IMR-90 (cell line): ENCODE data around the gene NCOA3. TPM values are rescaled to one million over a fixed set of nuclear protein-coding genes. Genes with fewer than 3 reads are reported as not detected.

Experiments
- ATAC-seq: fragments of 200-7000 bp; cut with Tn5 transposase; 2 replicates; pipeline ENCODE4 v1.9.1; 2020; ENCODE audit warnings: low read depth, mild to moderate bottlenecking, moderate library complexity
- BruUV-seq: library from RNA; stranded (reverse); fragments of 400-500 nt; replicated peaks from 2 replicates; lab custom pipeline; 2021; lab: Mats Ljungman, UMichigan
- CTCF ChIA-PET: fragments of 300-600 bp; formaldehyde crosslinking; extraction: SDS; loops from one replicate; lab custom pipeline; 2021; ENCODE audit warnings: antibody characterized with exemption; lab: Yijun Ruan, JAX
- POLR2A ChIA-PET: fragments of 300-600 bp; sonication (Branson Sonifier 250); formaldehyde crosslinking; loops from one replicate; lab custom pipeline; 2022; ENCODE audit warnings: antibody characterized with exemption; ENCODE audit not compliant: unreplicated experiment; lab: Charles Lee
- DNase-seq: peaks from one replicate; pipeline ENCODE4 v3.0.0; 2013
- H2AFZ ChIP-seq: replicated peaks from 2 replicates; pipeline ENCODE3; 2013; ENCODE audit warnings: low read length, mild to moderate bottlenecking; ENCODE audit not compliant: poor library complexity
- H2AK5ac ChIP-seq: 2 replicates; pipeline ENCODE4 v1.6.1; 2013; ENCODE audit warnings: low read depth, low read length, inconsistent platforms
- H2AK9ac ChIP-seq: replicated peaks from 2 replicates; pipeline ENCODE3; 2013; ENCODE audit warnings: mild to moderate bottlenecking, low read depth, low read length, moderate library complexity; ENCODE audit not compliant: poor library complexity
- H2BK120ac ChIP-seq: 2 replicates; pipeline ENCODE4 v1.6.1; 2013; ENCODE audit warnings: low read depth, low read length, inconsistent platforms
- H2BK15ac ChIP-seq: 3 replicates; pipeline ENCODE4 v1.6.1; 2013; ENCODE audit warnings: low read depth, low read length, inconsistent platforms
- H2BK20ac ChIP-seq: 2 replicates; pipeline ENCODE4 v1.6.1; 2013; ENCODE audit warnings: low read depth, mild to moderate bottlenecking, inconsistent platforms, low read length, moderate library complexity
- H2BK5ac ChIP-seq: 2 replicates; pipeline ENCODE4 v1.6.1; 2013; ENCODE audit warnings: mild to moderate bottlenecking, low read depth, low read length, inconsistent platforms; ENCODE audit not compliant: poor library complexity, severe bottlenecking
- H3K14ac ChIP-seq: replicated peaks from 2 replicates; pipeline ENCODE4 v1.6.1; 2013; ENCODE audit warnings: low read depth, low read length, inconsistent platforms
- H3K18ac ChIP-seq: 2 replicates; pipeline ENCODE4 v1.6.1; 2013; ENCODE audit warnings: low read depth, low read length, control low read depth
- H3K23ac ChIP-seq: 2 replicates; pipeline ENCODE4 v1.6.1; 2013; ENCODE audit warnings: low read depth, low read length, inconsistent platforms
- H3K27ac ChIP-seq: 2 replicates; pipeline ENCODE4 v1.5.1; 2013; ENCODE audit warnings: mild to moderate bottlenecking, control low read depth, low read length; ENCODE audit not compliant: insufficient read depth
- H3K27me3 ChIP-seq: 2 replicates; pipeline ENCODE4 v1.6.1; 2013; ENCODE audit warnings: low read length; ENCODE audit not compliant: control insufficient read depth, insufficient read depth
- H3K36me3 ChIP-seq: 2 replicates; pipeline ENCODE4 v1.6.1; 2013; ENCODE audit warnings: low read length, mixed read lengths; ENCODE audit not compliant: control insufficient read depth, insufficient read depth
- H3K4ac ChIP-seq: 2 replicates; pipeline ENCODE4 v1.6.1; 2013; ENCODE audit warnings: low read depth, low read length, inconsistent platforms
- H3K4me1 ChIP-seq: 2 replicates; pipeline ENCODE4 v1.6.1; 2013; ENCODE audit warnings: low read length, mixed read lengths; ENCODE audit not compliant: control insufficient read depth, insufficient read depth
- H3K4me2 ChIP-seq: 2 replicates; pipeline ENCODE4 v1.6.1; 2013; ENCODE audit warnings: low read depth, mild to moderate bottlenecking, control low read depth, low read length, moderate library complexity
- H3K4me3 ChIP-seq: 2 replicates; pipeline ENCODE4 v1.5.1; 2013; ENCODE audit warnings: low read depth, mild to moderate bottlenecking, control low read depth, low read length, moderate library complexity; ENCODE audit not compliant: insufficient read depth
- H3K56ac ChIP-seq: 2 replicates; pipeline ENCODE4 v1.6.1; 2013; ENCODE audit warnings: low read length, inconsistent platforms; ENCODE audit not compliant: insufficient read depth; ENCODE audit errors: extremely low read depth
- H3K79me1 ChIP-seq, 2 experiments: 2 replicates each; pipeline ENCODE4 v1.6.1; 2013; ENCODE audit warnings: low read length in 2 of 2, inconsistent platforms in 1 of 2, low read depth in 1 of 2
- H3K9ac ChIP-seq: 2 replicates; pipeline ENCODE4 v1.6.1; 2013; ENCODE audit warnings: low read depth, low read length, control low read depth
- H3K9me1 ChIP-seq: 2 replicates; pipeline ENCODE4 v1.6.1; 2013; ENCODE audit warnings: low read length, inconsistent platforms; ENCODE audit not compliant: insufficient read depth
- H3K9me3 ChIP-seq: 2 replicates; pipeline ENCODE4 v1.6.1; 2013; ENCODE audit warnings: low read length; ENCODE audit not compliant: control insufficient read depth, insufficient read depth
- H4K20me1 ChIP-seq: 2 replicates; pipeline ENCODE4 v1.6.1; 2013; ENCODE audit warnings: low read length, inconsistent platforms; ENCODE audit not compliant: insufficient read depth
- H4K5ac ChIP-seq: 2 replicates; pipeline ENCODE4 v1.6.1; 2013; ENCODE audit warnings: mild to moderate bottlenecking, low read depth, low read length, control low read depth
- H4K8ac ChIP-seq, 2 experiments: 2 replicates each; pipeline ENCODE4 v1.6.1; 2013; ENCODE audit warnings: low read depth in 2 of 2, low read length in 2 of 2, control low read depth in 1 of 2, inconsistent platforms in 1 of 2
- H4K91ac ChIP-seq: 2 replicates; pipeline ENCODE4 v1.6.1; 2013; ENCODE audit warnings: low read depth, low read length, inconsistent platforms; ENCODE audit not compliant: insufficient read depth
- BHLHE40 ChIP-seq: fragments of 150-350 bp; IDR thresholded peaks from 2 replicates; pipeline ENCODE4 v1.6.1; 2016; ENCODE audit warnings: mild to moderate bottlenecking, low read depth, low read length
- CEBPB ChIP-seq: IDR thresholded peaks from 2 replicates; pipeline ENCODE4 v1.6.1; 2012; ENCODE audit warnings: low read depth, low read length, improper control_type of control experiment
- CHD1 ChIP-seq: IDR thresholded peaks from 2 replicates; pipeline ENCODE4 v1.6.1; 2012; ENCODE audit warnings: low read depth, low read length, improper control_type of control experiment
- FOS ChIP-seq: fragments of 150-350 bp; IDR thresholded peaks from 2 replicates; pipeline ENCODE4 v1.6.1; 2016; ENCODE audit warnings: low read depth, low read length
- MAFK ChIP-seq: IDR thresholded peaks from 2 replicates; pipeline ENCODE4 v1.6.1; 2012; ENCODE audit warnings: low read depth, low read length, improper control_type of control experiment
- MXI1 ChIP-seq: IDR thresholded peaks from 2 replicates; pipeline ENCODE4 v1.6.1; 2012; ENCODE audit warnings: low read depth, mild to moderate bottlenecking, low read length, moderate library complexity, borderline replicate concordance
- NFE2L2 ChIP-seq: fragments of 150-350 bp; IDR thresholded peaks from 2 replicates; pipeline ENCODE4 v1.6.1; 2016; ENCODE audit warnings: low read depth, mild to moderate bottlenecking, low read length
- RCOR1 ChIP-seq: IDR thresholded peaks from 2 replicates; pipeline ENCODE4 v1.6.1; 2012; ENCODE audit warnings: mild to moderate bottlenecking, low read length, improper control_type of control experiment; ENCODE audit not compliant: insufficient replicate concordance
- RFX5 ChIP-seq: IDR thresholded peaks from 2 replicates; pipeline ENCODE4 v1.8.0; 2012; ENCODE audit warnings: low read depth, mild to moderate bottlenecking, low read length, moderate library complexity
- SMC3 ChIP-seq: fragments of 150-350 bp; IDR thresholded peaks from 2 replicates; pipeline ENCODE4 v1.6.1; 2016; ENCODE audit warnings: low read depth, mild to moderate bottlenecking, antibody characterized with exemption, low read length, moderate library complexity
- WGBS, 2 experiments: methylation state at CpG; one replicate each; pipeline versions ENCODE4 v1.1.5 to v1.1.7; 2013; ENCODE audit warnings: missing lambda C conversion rate in 2 of 2; ENCODE audit not compliant: insufficient read length in 1 of 2; ENCODE audit errors: extremely low coverage in 2 of 2; 5-methylcytosine and 5-hydroxymethylcytosine counted together
- dilution Hi-C: fragments of 300-500 bp; cut with HindIII; formaldehyde crosslinking; loops from one replicate; pipeline ENCODE4 v1.14.3; 2018; ENCODE audit warnings: low sequenced_read_pairs; ENCODE audit not compliant: unreplicated experiment
- in situ Hi-C: fragments of 300-500 bp; cut with MboI; formaldehyde crosslinking; loops from 3 replicates; pipeline ENCODE4 v1.14.3; 2019; ENCODE audit warnings: low sequenced_read_pairs, inconsistent platforms, mixed read lengths
- intact Hi-C: fragments of 100-400 bp; cut with micrococcal nuclease; formaldehyde crosslinking; loops from 2 replicates; pipeline ENCODE4 v1.10.0; 2022
- polyA plus RNA-seq, 3 experiments: library from polyadenylated mRNA; depleted of rRNA; stranded (reverse); fragments of >200 nt; gene quantifications; 2 replicates each; pipeline ENCODE4 v1.2.3, GENCODE V29; 2012; ENCODE audit warnings: low replicate concordance in 1 of 3
- total RNA-seq: library from RNA; depleted of rRNA; stranded (reverse); fragments of >200 nt; gene quantifications from 2 replicates; pipeline ENCODE4 v1.2.3, GENCODE V29; 2012
- TF ChIP-seq, protein P1 (sequence below): fragments of 150-350 bp; IDR thresholded peaks from 2 replicates; pipeline ENCODE4 v1.6.1; 2016; ENCODE audit warnings: low read depth, mild to moderate bottlenecking, low read length, moderate library complexity, borderline replicate concordance
- TF ChIP-seq, protein P2 (sequence below): conservative IDR thresholded peaks from 2 replicates; pipeline ENCODE4 v1.5.1; 2012; ENCODE audit warnings: mild to moderate bottlenecking, low read depth, low read length, improper control_type of control experiment
- TF ChIP-seq, protein P3 (sequence below): fragments of 150-350 bp; IDR thresholded peaks from 2 replicates; pipeline ENCODE4 v1.6.1; 2017; ENCODE audit warnings: mild to moderate bottlenecking, antibody characterized with exemption, low read length, low read depth

Gene NCOA3
- total and polyA plus RNA-seq, 2 of the 4 experiments (the other 2 are of a cell fraction): 8.8 to 29.0 TPM

DNA sequence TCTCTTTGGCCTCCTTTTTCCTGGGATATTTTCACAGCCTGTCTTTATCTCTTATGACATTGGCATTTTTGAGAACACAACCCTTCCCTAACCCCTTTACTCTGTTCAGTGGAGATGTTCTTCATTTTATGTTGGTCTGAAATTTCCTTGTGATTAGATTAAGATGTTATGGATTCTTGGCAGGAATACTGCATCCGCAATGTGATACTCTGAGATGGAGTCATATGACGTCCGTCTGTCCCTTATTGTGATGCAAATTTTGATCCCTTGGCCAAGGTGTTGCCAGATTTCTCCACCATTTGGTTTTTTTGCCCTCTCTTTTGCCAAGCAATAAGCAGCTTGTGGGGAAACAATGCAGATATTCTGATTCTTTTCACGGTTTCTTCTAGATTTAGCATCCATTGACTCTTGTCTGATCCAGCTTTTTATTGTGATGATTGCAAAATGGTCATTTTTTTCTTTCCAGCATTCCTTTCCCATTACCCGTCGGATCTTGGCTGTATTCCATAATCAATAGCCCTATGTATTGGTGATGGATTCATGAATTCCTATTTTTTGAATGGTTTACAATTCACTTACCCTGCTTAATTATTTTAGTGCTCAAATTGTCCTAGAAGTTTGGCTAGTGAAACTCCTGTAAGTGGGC lies 85.1 kb downstream of the NCOA3 start:
- H3K27me3 ChIP-seq: no peaks in the 10 kb centered on the region
- H3K27ac ChIP-seq: no peak overlapping the region
- no peak overlapping the region for H2AK9ac ChIP-seq
- H3K4me1 ChIP-seq: peaks cover 2% of the 10 kb centered on the region; the same call in 1 of the 2 replicates
- H3K79me1 ChIP-seq: peaks cover 30 to 59% of the 10 kb centered on the region in 2 experiments
- ATAC-seq (no peak), DNase-seq (peak; percentile 57)
- in situ Hi-C loops (no loop called here), dilution Hi-C loops (no loop called here), intact Hi-C loops (no loop called here)
- H2AFZ ChIP-seq: no peak overlapping the region
- WGBS, 2 experiments: no CpG with 5 or more reads among the region's 6 CpGs
- no peak overlapping the region for H2AK5ac ChIP-seq
- H4K91ac ChIP-seq: no peak overlapping the region
- CTCF ChIA-PET: no interaction called here
- H3K23ac ChIP-seq: no peak overlapping the region
- H3K14ac ChIP-seq: no peak overlapping the region
- peaks cover 5% of the 10 kb centered on the region; the same call in 1 of the 2 replicates for H4K20me1 ChIP-seq
- H3K18ac ChIP-seq: no peak overlapping the region
- no peak overlapping the region for H4K8ac ChIP-seq
- H3K4ac ChIP-seq: no peak overlapping the region
- H2BK20ac ChIP-seq: no peak overlapping the region
- TF ChIP-seq RFX5: no peak
- no peak for TF ChIP-seq MAFK
- TF ChIP-seq, protein P1, sequence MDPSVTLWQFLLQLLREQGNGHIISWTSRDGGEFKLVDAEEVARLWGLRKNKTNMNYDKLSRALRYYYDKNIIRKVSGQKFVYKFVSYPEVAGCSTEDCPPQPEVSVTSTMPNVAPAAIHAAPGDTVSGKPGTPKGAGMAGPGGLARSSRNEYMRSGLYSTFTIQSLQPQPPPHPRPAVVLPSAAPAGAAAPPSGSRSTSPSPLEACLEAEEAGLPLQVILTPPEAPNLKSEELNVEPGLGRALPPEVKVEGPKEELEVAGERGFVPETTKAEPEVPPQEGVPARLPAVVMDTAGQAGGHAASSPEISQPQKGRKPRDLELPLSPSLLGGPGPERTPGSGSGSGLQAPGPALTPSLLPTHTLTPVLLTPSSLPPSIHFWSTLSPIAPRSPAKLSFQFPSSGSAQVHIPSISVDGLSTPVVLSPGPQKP: no peak
- TF ChIP-seq MXI1: no peak
- TF ChIP-seq NFE2L2: no peak
- TF ChIP-seq, protein P2, sequence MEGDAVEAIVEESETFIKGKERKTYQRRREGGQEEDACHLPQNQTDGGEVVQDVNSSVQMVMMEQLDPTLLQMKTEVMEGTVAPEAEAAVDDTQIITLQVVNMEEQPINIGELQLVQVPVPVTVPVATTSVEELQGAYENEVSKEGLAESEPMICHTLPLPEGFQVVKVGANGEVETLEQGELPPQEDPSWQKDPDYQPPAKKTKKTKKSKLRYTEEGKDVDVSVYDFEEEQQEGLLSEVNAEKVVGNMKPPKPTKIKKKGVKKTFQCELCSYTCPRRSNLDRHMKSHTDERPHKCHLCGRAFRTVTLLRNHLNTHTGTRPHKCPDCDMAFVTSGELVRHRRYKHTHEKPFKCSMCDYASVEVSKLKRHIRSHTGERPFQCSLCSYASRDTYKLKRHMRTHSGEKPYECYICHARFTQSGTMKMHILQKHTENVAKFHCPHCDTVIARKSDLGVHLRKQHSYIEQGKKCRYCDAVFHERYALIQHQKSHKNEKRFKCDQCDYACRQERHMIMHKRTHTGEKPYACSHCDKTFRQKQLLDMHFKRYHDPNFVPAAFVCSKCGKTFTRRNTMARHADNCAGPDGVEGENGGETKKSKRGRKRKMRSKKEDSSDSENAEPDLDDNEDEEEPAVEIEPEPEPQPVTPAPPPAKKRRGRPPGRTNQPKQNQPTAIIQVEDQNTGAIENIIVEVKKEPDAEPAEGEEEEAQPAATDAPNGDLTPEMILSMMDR: no peak
- TF ChIP-seq, protein P3, sequence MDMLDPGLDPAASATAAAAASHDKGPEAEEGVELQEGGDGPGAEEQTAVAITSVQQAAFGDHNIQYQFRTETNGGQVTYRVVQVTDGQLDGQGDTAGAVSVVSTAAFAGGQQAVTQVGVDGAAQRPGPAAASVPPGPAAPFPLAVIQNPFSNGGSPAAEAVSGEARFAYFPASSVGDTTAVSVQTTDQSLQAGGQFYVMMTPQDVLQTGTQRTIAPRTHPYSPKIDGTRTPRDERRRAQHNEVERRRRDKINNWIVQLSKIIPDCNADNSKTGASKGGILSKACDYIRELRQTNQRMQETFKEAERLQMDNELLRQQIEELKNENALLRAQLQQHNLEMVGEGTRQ: no peak
- TF ChIP-seq CHD1: no peak
- no peak for TF ChIP-seq FOS
- no peak for TF ChIP-seq SMC3
- TF ChIP-seq RCOR1: no peak
- TF ChIP-seq BHLHE40: no peak
- TF ChIP-seq CEBPB: no peak
- H4K5ac ChIP-seq: no peak overlapping the region
- H2BK120ac ChIP-seq: no peak overlapping the region
- no peak overlapping the region for H2BK5ac ChIP-seq
- peaks cover 5% of the 10 kb centered on the region; the same call in 1 of the 2 replicates for H3K9me1 ChIP-seq
- H3K36me3 ChIP-seq: peaks cover 3% of the 10 kb centered on the region; the same call in 1 of the 2 replicates
- POLR2A ChIA-PET: no interaction called here
- H2BK15ac ChIP-seq: no peak overlapping the region
- no peak overlapping the region for H3K9ac ChIP-seq
- no peaks in the 10 kb centered on the region for H3K9me3 ChIP-seq
- no peak overlapping the region for H3K4me3 ChIP-seq
- no peak overlapping the region for H3K56ac ChIP-seq
- H3K4me2 ChIP-seq: no peak overlapping the region
- no TSS peak for BruUV-seq
